T-cell (primary cell): Measurements from ENCODE around the gene SMIM9. TPM values are rescaled to one million over a fixed set of nuclear protein-coding genes. Genes with fewer than 3 reads are reported as not detected.
A peak's percentile ranks its signal among the peaks of the same experiment; 100 is the strongest.

Source experiments
- ATAC-seq, 4 experiments: fragments of 200-7000 bp in 3 of 4; fragments of 150-1000 bp in 1 of 4; cut with Tn5 transposase; replicated peaks in 1 of 4; 1 replicate in 3 of 4; 2 replicates in 1 of 4; pipeline ENCODE4 v1.10.0; 2021; ENCODE audit warnings: moderate library complexity in 3 of 4, mild to moderate bottlenecking in 2 of 4, moderate number of reproducible peaks in 1 of 4
- CTCF ChIA-PET, 2 donors: fragments of 300-600 bp; sonication (Branson Sonifier 250); formaldehyde crosslinking; loops; one replicate each; lab custom pipeline; 2022; ENCODE audit warnings: antibody characterized with exemption in 2 of 2; lab: Charles Lee
- POLR2A ChIA-PET, 2 donors: fragments of 300-600 bp; sonication (Branson Sonifier 250); formaldehyde crosslinking; loops; one replicate each; lab custom pipeline; 2022; ENCODE audit warnings: antibody characterized with exemption in 2 of 2; lab: Charles Lee
- DNase-seq, 35 experiments: peaks; one replicate each; pipeline versions ENCODE4 v3.0.0 to v3.0.0-alpha.2; 2013 to 2023
- H3K27ac ChIP-seq: one replicate; pipeline ENCODE4 v1.5.1; 2013; ENCODE audit warnings: low read length
- H3K27me3 ChIP-seq, 2 experiments: replicated peaks in 1 of 2; 1 replicate in 1 of 2; 2 replicates in 1 of 2; pipeline versions ENCODE4 v1.6.1 to v1.7.0; 2013; ENCODE audit warnings: low read length in 1 of 2, mixed read lengths in 1 of 2; ENCODE audit not compliant: control insufficient read depth in 2 of 2, insufficient read depth in 2 of 2; ENCODE audit errors: extremely low read depth in 1 of 2
- H3K36me3 ChIP-seq, 2 donors: 1 replicate in 1 of 2; 2 replicates in 1 of 2; pipeline versions ENCODE4 v1.6.1 to v1.7.0; 2013; ENCODE audit warnings: low read length in 1 of 2; ENCODE audit not compliant: control insufficient read depth in 2 of 2, insufficient read depth in 1 of 2; ENCODE audit errors: extremely low read depth in 1 of 2
- H3K4me1 ChIP-seq, 2 experiments: 1 replicate in 1 of 2; 2 replicates in 1 of 2; pipeline versions ENCODE4 v1.6.1 to v1.7.0; 2013; ENCODE audit warnings: low read length in 2 of 2, mixed read lengths in 1 of 2; ENCODE audit not compliant: insufficient read depth in 2 of 2, control insufficient read depth in 1 of 2; ENCODE audit errors: extremely low read depth in 1 of 2
- H3K4me3 ChIP-seq, 2 donors: 1 replicate in 1 of 2; 2 replicates in 1 of 2; pipeline versions ENCODE4 v1.5.1 to v1.7.0; 2013; ENCODE audit warnings: mild to moderate bottlenecking in 2 of 2, low read length in 1 of 2, moderate library complexity in 1 of 2; ENCODE audit not compliant: control insufficient read depth in 1 of 2; ENCODE audit errors: extremely low read depth in 1 of 2
- H3K9me3 ChIP-seq: 2 replicates; pipeline ENCODE4 v1.7.0; 2013
- H3K27ac Mint-ChIP-seq, 2 donors: one replicate each; pipeline ENCODE4 v1.8.0; 2020 to 2021; ENCODE audit warnings: mild to moderate bottlenecking in 2 of 2, mixed read lengths in 2 of 2
- H3K27me3 Mint-ChIP-seq, 2 donors: one replicate each; pipeline ENCODE4 v1.8.0; 2021 to 2022; ENCODE audit warnings: mixed read lengths in 2 of 2
- H3K36me3 Mint-ChIP-seq: one replicate; pipeline ENCODE4 v1.8.0; 2021; ENCODE audit warnings: mixed read lengths
- H3K4me1 Mint-ChIP-seq, 3 donors: one replicate each; pipeline ENCODE4 v1.8.0; 2020 to 2022; ENCODE audit warnings: mixed read lengths in 3 of 3, mild to moderate bottlenecking in 1 of 3
- H3K4me3 Mint-ChIP-seq, 3 donors: one replicate each; pipeline ENCODE4 v1.8.0; 2020 to 2022; ENCODE audit warnings: mild to moderate bottlenecking in 3 of 3, mixed read lengths in 3 of 3, moderate library complexity in 3 of 3
- H3K9me3 Mint-ChIP-seq, 3 donors: one replicate each; pipeline ENCODE4 v1.8.0; 2020 to 2022; ENCODE audit warnings: mixed read lengths in 3 of 3
- WGBS: methylation state at CpG from one replicate; pipeline ENCODE4 v1.1.5; 2013; ENCODE audit warnings: missing lambda C conversion rate; ENCODE audit not compliant: insufficient coverage; 5-methylcytosine and 5-hydroxymethylcytosine counted together
- total RNA-seq, 35 experiments: library from RNA in 6 of 35; stranded (reverse) in 6 of 35; fragments of 120-200 nt in 1 of 35; gene quantifications; one replicate each; pipeline versions ENCODE4 v1.2.1 to v1.2.4 and lab custom pipeline; 2013 to 2026

SMIM9 gene
- total RNA-seq, 5 donors from 2014 or later (not counting 1 experiment from before 2014, with no cell fraction given): not detected

GRCh38 chrX:154840856-154841255 is 6.4 kb upstream of the SMIM9 start:
- H3K27ac ChIP-seq: no peak overlapping the region
- Mint-ChIP-seq H3K4me1 (no peaks in the 10 kb centered on the region), H3K27ac (no peak overlapping the region), H3K27me3 (no peaks in the 10 kb centered on the region), H3K36me3 (no peaks in the 10 kb centered on the region), H3K9me3 (no peaks in the 10 kb centered on the region), H3K4me3 (no peak overlapping the region)
- ATAC-seq (peak in 2 of 4 experiments; percentile 64 to 65), DNase-seq (peak in 3 of 35 experiments; percentile 4 to 64 (median 5))
- ChIA-PET POLR2A (no interaction called here), CTCF (interaction anchor here (0.7 to 1.0 kb wide), 2 partner anchors 18 to 92 kb away, joined by 3 to 5 read pairs; no protein-coding TSS in a partner anchor)
- H3K4me1 ChIP-seq: no peaks in the 10 kb centered on the region
- no peak overlapping the region for H3K4me3 ChIP-seq
- H3K27me3 ChIP-seq: no peaks in the 10 kb centered on the region
- no CpG with 5 or more reads among the region's 2 CpGs for WGBS
- no peaks in the 10 kb centered on the region for H3K9me3 ChIP-seq
- H3K36me3 ChIP-seq: no peaks in the 10 kb centered on the region

GRCh38 chrX:154836163-154836562 is 1.7 kb upstream of the SMIM9 start:
- ATAC-seq: no peak
- Mint-ChIP-seq H3K9me3 (no peaks in the 10 kb centered on the region), H3K27me3 (peaks cover 0 to 9% of the 10 kb centered on the region in 2 donors), H3K4me3 (no peak overlapping the region), H3K27ac (no peak overlapping the region), H3K4me1 (no peaks in the 10 kb centered on the region), H3K36me3 (no peaks in the 10 kb centered on the region)
- Histone ChIP-seq H3K9me3 (no peaks in the 10 kb centered on the region), H3K4me1 (no peaks in the 10 kb centered on the region), H3K36me3 (no peaks in the 10 kb centered on the region), H3K27ac (no peak overlapping the region), H3K27me3 (no peaks in the 10 kb centered on the region), H3K4me3 (no peak overlapping the region)
- CTCF ChIA-PET: no interaction called here
- no CpG with 5 or more reads among the region's 1 CpG for WGBS
- DNase-seq: no peak
- POLR2A ChIA-PET: no interaction called here

- H3K27me3 Mint-ChIP-seq: peaks cover 0 to 13% of the 10 kb centered on the region in 2 donors
- no peak overlapping the region for H3K27ac Mint-ChIP-seq
- no peak for ATAC-seq
- Histone ChIP-seq H3K4me3 (no peak overlapping the region), H3K27me3 (no peaks in the 10 kb centered on the region), H3K4me1 (no peaks in the 10 kb centered on the region), H3K9me3 (no peaks in the 10 kb centered on the region), H3K36me3 (no peaks in the 10 kb centered on the region), H3K27ac (no peak overlapping the region)
- H3K4me1 Mint-ChIP-seq: peaks cover 0 to 6% (median 2%) of the 10 kb centered on the region in 3 donors
- WGBS: no CpG with 5 or more reads among the region's 3 CpGs
- no peak for DNase-seq
- no peak overlapping the region for H3K4me3 Mint-ChIP-seq
- POLR2A ChIA-PET: interaction anchor here in 1 of 2 donors (0.6 kb wide), 1 partner anchor 1360 kb away, joined by 3 read pairs; no protein-coding TSS in a partner anchor
- H3K36me3 Mint-ChIP-seq: no peaks in the 10 kb centered on the region
- H3K9me3 Mint-ChIP-seq: no peaks in the 10 kb centered on the region
- CTCF ChIA-PET: no interaction called here
Measured at GRCh38 chrX:154833746-154834274, 652 bp downstream of the SMIM9 start.

- Mint-ChIP-seq H3K9me3 (no peaks in the 10 kb centered on the region), H3K27me3 (peaks cover 0 to 13% of the 10 kb centered on the region in 2 donors), H3K27ac (peak overlapping the region in 1 of 2 donors; percentile 32), H3K4me3 (no peak overlapping the region), H3K4me1 (peaks cover 0 to 22% (median 7%) of the 10 kb centered on the region in 3 donors), H3K36me3 (no peaks in the 10 kb centered on the region)
- ChIA-PET POLR2A (no interaction called here), CTCF (no interaction called here)
- no peak overlapping the region for H3K27ac ChIP-seq
- ATAC-seq (no peak), DNase-seq (no peak)
- H3K4me3 ChIP-seq: no peak overlapping the region
- no peaks in the 10 kb centered on the region for H3K36me3 ChIP-seq
- H3K27me3 ChIP-seq: no peaks in the 10 kb centered on the region
- H3K4me1 ChIP-seq: no peaks in the 10 kb centered on the region
- no CpG with 5 or more reads among the region's 1 CpG for WGBS
- no peaks in the 10 kb centered on the region for H3K9me3 ChIP-seq
Measured at GRCh38 chrX:154829926-154830442, 4.5 kb downstream of the SMIM9 start.

- Histone ChIP-seq H3K27ac (no peak overlapping the region), H3K4me3 (no peak overlapping the region), H3K9me3 (no peaks in the 10 kb centered on the region), H3K27me3 (no peaks in the 10 kb centered on the region), H3K36me3 (no peaks in the 10 kb centered on the region), H3K4me1 (no peaks in the 10 kb centered on the region)
- Mint-ChIP-seq H3K27ac (no peak overlapping the region), H3K4me3 (no peak overlapping the region), H3K4me1 (peaks cover 0 to 22% (median 7%) of the 10 kb centered on the region in 3 donors), H3K9me3 (no peaks in the 10 kb centered on the region), H3K27me3 (peaks cover 0 to 13% of the 10 kb centered on the region in 2 donors), H3K36me3 (no peaks in the 10 kb centered on the region)
- DNase-seq (no peak), ATAC-seq (no peak)
- ChIA-PET POLR2A (no interaction called here), CTCF (no interaction called here)
Measured at GRCh38 chrX:154829134-154829533, 5.3 kb downstream of the SMIM9 start.

- no peaks in the 10 kb centered on the region for H3K4me1 ChIP-seq
- H3K4me1 Mint-ChIP-seq: peaks cover 0 to 22% (median 7%) of the 10 kb centered on the region in 3 donors
- H3K36me3 Mint-ChIP-seq: no peaks in the 10 kb centered on the region
- ChIA-PET POLR2A (no interaction called here), CTCF (no interaction called here)
- DNase-seq (no peak), ATAC-seq (no peak)
- H3K27ac ChIP-seq: no peak overlapping the region
- no peaks in the 10 kb centered on the region for H3K9me3 Mint-ChIP-seq
- peak overlapping the region in 1 of 2 donors; percentile 66 for H3K27ac Mint-ChIP-seq
- H3K4me3 ChIP-seq: no peak overlapping the region
- H3K4me3 Mint-ChIP-seq: no peak overlapping the region
- H3K27me3 ChIP-seq: no peaks in the 10 kb centered on the region
- no peaks in the 10 kb centered on the region for H3K36me3 ChIP-seq
- no peaks in the 10 kb centered on the region for H3K9me3 ChIP-seq
- no CpG with 5 or more reads among the region's 2 CpGs for WGBS
- H3K27me3 Mint-ChIP-seq: peaks cover 0 to 13% of the 10 kb centered on the region in 2 donors
Measured at GRCh38 chrX:154828016-154828408, 6.5 kb downstream of the SMIM9 start.
